Subcutaneous adipose tissue (tissue), 4 donors: Measurements from ENCODE around the gene PCSK5. TPM values are rescaled to one million over a fixed set of nuclear protein-coding genes. Genes with fewer than 3 reads are reported as not detected.

Experiments used
- total RNA-seq, 4 donors: library from RNA; depleted of rRNA; stranded (reverse); fragments of >200 nt; gene quantifications; one replicate each; pipeline ENCODE4 v1.1.0, GENCODE V29; 2016
- TF ChIP-seq, protein P1 (sequence below): fragments of 450-650 bp; IDR thresholded peaks from one replicate; pipeline ENCODE4 v1.5.1; 2016; ENCODE audit warnings: low read depth, mild to moderate bottlenecking, control low read depth, antibody characterized with exemption, moderate library complexity

Gene PCSK5
- total RNA-seq, 4 donors from 2014 or later: 18.4 to 36.4 (median 20.1) TPM

DNA sequence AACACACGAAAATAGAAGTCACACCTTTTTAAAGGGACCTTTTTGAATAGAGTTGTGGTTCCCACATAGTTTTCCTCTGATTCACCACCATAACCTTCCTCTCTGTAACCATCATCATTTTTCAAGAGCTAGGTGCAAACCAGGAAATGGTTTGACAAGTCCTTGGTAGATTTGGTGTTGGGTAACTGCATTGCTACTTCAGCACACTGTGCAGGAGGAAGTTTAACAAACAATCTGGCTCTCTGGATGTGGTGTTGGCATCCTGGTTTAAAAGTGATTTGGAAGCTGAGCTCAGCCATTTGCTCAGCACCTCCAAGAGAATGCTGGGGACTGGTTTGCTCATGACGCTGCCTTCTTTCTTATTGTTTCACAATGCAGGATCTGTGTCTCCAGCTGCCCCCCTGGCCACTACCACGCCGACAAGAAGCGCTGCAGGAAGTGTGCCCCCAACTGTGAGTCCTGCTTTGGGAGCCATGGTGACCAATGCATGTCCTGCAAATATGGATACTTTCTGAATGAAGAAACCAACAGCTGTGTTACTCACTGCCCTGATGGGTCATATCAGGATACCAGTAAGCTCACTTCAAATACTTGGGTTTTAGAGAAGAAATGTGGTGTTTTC lies 290.7 kb downstream of the PCSK5 start:
- TF ChIP-seq, protein P1, sequence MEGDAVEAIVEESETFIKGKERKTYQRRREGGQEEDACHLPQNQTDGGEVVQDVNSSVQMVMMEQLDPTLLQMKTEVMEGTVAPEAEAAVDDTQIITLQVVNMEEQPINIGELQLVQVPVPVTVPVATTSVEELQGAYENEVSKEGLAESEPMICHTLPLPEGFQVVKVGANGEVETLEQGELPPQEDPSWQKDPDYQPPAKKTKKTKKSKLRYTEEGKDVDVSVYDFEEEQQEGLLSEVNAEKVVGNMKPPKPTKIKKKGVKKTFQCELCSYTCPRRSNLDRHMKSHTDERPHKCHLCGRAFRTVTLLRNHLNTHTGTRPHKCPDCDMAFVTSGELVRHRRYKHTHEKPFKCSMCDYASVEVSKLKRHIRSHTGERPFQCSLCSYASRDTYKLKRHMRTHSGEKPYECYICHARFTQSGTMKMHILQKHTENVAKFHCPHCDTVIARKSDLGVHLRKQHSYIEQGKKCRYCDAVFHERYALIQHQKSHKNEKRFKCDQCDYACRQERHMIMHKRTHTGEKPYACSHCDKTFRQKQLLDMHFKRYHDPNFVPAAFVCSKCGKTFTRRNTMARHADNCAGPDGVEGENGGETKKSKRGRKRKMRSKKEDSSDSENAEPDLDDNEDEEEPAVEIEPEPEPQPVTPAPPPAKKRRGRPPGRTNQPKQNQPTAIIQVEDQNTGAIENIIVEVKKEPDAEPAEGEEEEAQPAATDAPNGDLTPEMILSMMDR: no peak

DNA sequence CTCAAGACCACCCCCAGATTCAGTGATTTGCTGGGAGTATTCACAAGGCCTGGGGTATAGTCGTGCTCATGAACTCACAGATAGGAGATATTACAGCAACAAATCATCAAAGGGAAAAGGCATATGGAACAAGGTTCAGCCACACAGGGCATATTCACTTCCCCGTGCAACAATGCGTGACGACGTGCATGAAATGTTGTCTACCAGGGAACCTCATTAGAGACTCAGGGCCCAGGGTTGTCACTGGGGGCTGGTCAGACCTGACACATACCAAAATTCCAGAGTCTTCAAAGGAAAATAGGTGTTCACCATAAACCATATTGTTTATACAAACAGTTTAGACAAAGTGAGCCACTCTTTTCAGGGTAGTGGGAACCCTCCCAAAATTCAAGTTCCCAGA lies 291.3 kb downstream of the PCSK5 start:
- TF ChIP-seq, protein P1: no peak

GRCh38 chr9:76185432-76185831 lies 295.0 kb downstream of the PCSK5 start:
- TF ChIP-seq, protein P1: no peak

DNA sequence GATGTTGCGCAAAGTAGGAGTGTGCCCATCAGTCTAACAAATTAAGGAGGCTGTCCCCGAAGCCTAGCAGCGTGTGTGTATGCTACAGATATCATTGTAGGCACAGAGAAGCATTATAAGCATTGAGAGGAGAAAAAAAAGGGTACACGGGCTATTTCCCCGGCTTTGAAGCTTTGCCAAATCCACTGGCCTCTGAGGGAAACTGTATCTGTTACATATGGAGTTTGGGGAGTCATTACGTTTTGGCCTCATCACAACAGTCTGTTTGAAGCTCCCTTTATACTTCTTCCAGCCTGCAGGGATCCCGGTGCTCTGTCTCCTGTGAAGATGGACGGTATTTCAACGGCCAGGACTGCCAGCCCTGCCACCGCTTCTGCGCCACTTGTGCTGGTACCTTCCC lies 297.8 kb downstream of the PCSK5 start:
- TF ChIP-seq, protein P1: no peak

- TF ChIP-seq, protein P1: no peak
These were observed 298.4 kb downstream of the PCSK5 start for GRCh38 chr9:76188905-76189304.

DNA sequence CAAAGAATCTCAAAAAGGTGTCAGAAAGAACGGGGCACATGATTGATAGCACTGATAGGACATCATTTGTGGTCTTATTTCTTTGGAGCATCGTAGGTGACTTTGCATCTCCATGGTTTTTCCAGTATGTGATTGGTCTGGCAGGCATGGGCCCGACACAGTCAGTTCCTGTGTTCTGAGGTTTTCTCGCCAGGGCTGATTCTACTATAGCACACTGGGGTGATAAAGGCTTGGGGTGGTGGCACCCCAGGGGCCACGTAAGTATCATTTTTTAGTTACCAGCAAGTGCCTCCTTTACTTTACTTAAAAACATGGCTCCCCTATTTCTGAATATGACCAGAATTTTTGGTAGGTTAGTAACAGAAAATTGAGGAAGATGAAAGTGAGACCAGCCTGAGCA lies 301.0 kb downstream of the PCSK5 start:
- TF ChIP-seq, protein P1: no peak

- TF ChIP-seq, protein P1: no peak
These were observed 301.5 kb downstream of the PCSK5 start for GRCh38 chr9:76192013-76192412.
